22Rv1 (cell line): Measurements from ENCODE around the gene EPHB1.

Source experiments
- CTCF ChIP-seq: fragments of 450-650 bp; IDR thresholded peaks from 2 replicates; pipeline ENCODE4 v1.5.1; 2017; ENCODE audit warnings: mild to moderate bottlenecking
- ZFX ChIP-seq: fragments of 450-650 bp; IDR thresholded peaks from 2 replicates; pipeline ENCODE4 v1.6.1; 2017; ENCODE audit warnings: antibody characterized with exemption, borderline replicate concordance

GRCh38 chr3:135093121-135093520, 298.1 kb downstream of the EPHB1 start:
- TF ChIP-seq ZFX: no peak
- no peak for TF ChIP-seq CTCF
